KG1 (cell line): ENCODE measurements around the gene SLC24A5.

Source experiments
- DNase-seq: peaks from one replicate; lab custom pipeline; 2025; lab: John Stamatoyannopoulos, UW

The SLC24A5 gene

GRCh38 chr15:48120745-48121144 is at the start of gene SLC24A5:
SLC24A5 (plus strand) TSS chr15:48120990; CDS start chr15:48121045, 55 bp downstream.
- DNase-seq: no peak

GRCh38 chr15:48072941-48073340 is 47.8 kb upstream of the SLC24A5 start:
- no peak for DNase-seq

- no peak for DNase-seq
Observed at GRCh38 chr15:48073881-48074280, 46.9 kb upstream of the SLC24A5 start.

GRCh38 chr15:48076454-48076853 is 44.3 kb upstream of the SLC24A5 start:
- no peak for DNase-seq

- DNase-seq: no peak
Observed at GRCh38 chr15:48077616-48078184, 43.1 kb upstream of the SLC24A5 start.

- no peak for DNase-seq
Observed at GRCh38 chr15:48084759-48085590, 35.8 kb upstream of the SLC24A5 start.

- DNase-seq: no peak
Observed at GRCh38 chr15:48085591-48085930, 35.2 kb upstream of the SLC24A5 start.

GRCh38 chr15:48086133-48086532 is 34.7 kb upstream of the SLC24A5 start:
- no peak for DNase-seq

GRCh38 chr15:48086576-48086975 is 34.2 kb upstream of the SLC24A5 start:
- DNase-seq: no peak

GRCh38 chr15:48087844-48088243 is 32.9 kb upstream of the SLC24A5 start:
- DNase-seq: no peak

GRCh38 chr15:48089702-48090101 is 31.1 kb upstream of the SLC24A5 start:
- DNase-seq: no peak

- no peak for DNase-seq
Observed at GRCh38 chr15:48090115-48090514, 30.7 kb upstream of the SLC24A5 start.

- no peak for DNase-seq
Observed at GRCh38 chr15:48090666-48091065, 30.1 kb upstream of the SLC24A5 start.

- no peak for DNase-seq
Observed at GRCh38 chr15:48091522-48091921, 29.3 kb upstream of the SLC24A5 start.

GRCh38 chr15:48096355-48096786 is 24.4 kb upstream of the SLC24A5 start:
- no peak for DNase-seq

- no peak for DNase-seq
Observed at GRCh38 chr15:48096813-48097212, 24.0 kb upstream of the SLC24A5 start.

GRCh38 chr15:48097264-48097663 is 23.5 kb upstream of the SLC24A5 start:
- DNase-seq: no peak

- no peak for DNase-seq
Observed at GRCh38 chr15:48101376-48101961, 19.3 kb upstream of the SLC24A5 start.

- no peak for DNase-seq
Observed at GRCh38 chr15:48102167-48102566, 18.6 kb upstream of the SLC24A5 start.

- DNase-seq: no peak
Observed at GRCh38 chr15:48103647-48104046, 17.1 kb upstream of the SLC24A5 start.

- DNase-seq: no peak
Observed at GRCh38 chr15:48105936-48106335, 14.9 kb upstream of the SLC24A5 start.

GRCh38 chr15:48109212-48109611 is 11.6 kb upstream of the SLC24A5 start:
- no peak for DNase-seq

- DNase-seq: no peak
Observed at GRCh38 chr15:48109856-48110531, 10.8 kb upstream of the SLC24A5 start.
